GM12878 (cell line): Measurements from ENCODE around the gene FEZF2. TPM values are rescaled to one million over a fixed set of nuclear protein-coding genes. Genes with fewer than 3 reads are reported as not detected.

Experiments
- ATAC-seq: fragments of 200-7000 bp; cut with Tn5 transposase; 3 replicates; pipeline ENCODE4 v1.9.1; 2020; ENCODE audit warnings: mild to moderate bottlenecking, moderate library complexity
- BruUV-seq: library from RNA; stranded (reverse); fragments of 400-500 nt; replicated peaks from 2 replicates; lab custom pipeline; 2021; lab: Mats Ljungman, UMichigan
- CTCF ChIA-PET: fragments of 300-600 bp; sonication (Branson Sonifier 250); formaldehyde crosslinking; extraction: SDS; loops from one replicate; lab custom pipeline; 2021; ENCODE audit warnings: inconsistent platforms; lab: Yijun Ruan, JAX
- POLR2A ChIA-PET: fragments of 350-600 bp; formaldehyde crosslinking; extraction: SDS; loops from one replicate; lab custom pipeline; 2021; ENCODE audit warnings: inconsistent platforms; lab: Charles Lee
- RAD21 ChIA-PET: fragments of 300-600 bp; sonication (Branson Sonifier 250); formaldehyde crosslinking; loops from one replicate; lab custom pipeline; 2023; ENCODE audit warnings: antibody characterized with exemption; ENCODE audit not compliant: unreplicated experiment; lab: Charles Lee
- SMC1A ChIA-PET: fragments of 300-600 bp; sonication (Branson Sonifier 250); formaldehyde crosslinking; loops from one replicate; lab custom pipeline; 2023; ENCODE audit not compliant: unreplicated experiment, uncharacterized antibody; lab: Charles Lee
- DNase-seq: peaks from one replicate; pipeline ENCODE4 v3.0.0-alpha.2; 2011; ENCODE audit warnings: low read depth, low spot score
- FAIRE-seq: peaks from 3 replicates; lab custom pipeline; 2011; peaks lifted over from hg19 to GRCh38; lab: Jason Lieb, UNC
- H2AFZ ChIP-seq: 2 replicates; pipeline ENCODE4 v1.6.0; 2011; ENCODE audit warnings: low read depth, low read length, control low read depth; ENCODE audit not compliant: control insufficient read depth
- H3K27ac ChIP-seq: 2 replicates; pipeline ENCODE4 v1.5.1; 2011; ENCODE audit warnings: control low read depth; ENCODE audit not compliant: control insufficient read depth, insufficient read depth
- H3K27me3 ChIP-seq, 2 experiments: replicated peaks in 1 of 2; 2 replicates each; pipeline versions ENCODE4 v1.6.0 to v1.6.1; 2011; ENCODE audit warnings: low read length in 1 of 2; ENCODE audit not compliant: control insufficient read depth in 2 of 2, insufficient read depth in 2 of 2
- H3K36me3 ChIP-seq, 2 experiments: 2 replicates each; pipeline ENCODE4 v1.5.1; 2011; ENCODE audit warnings: low read length in 1 of 2; ENCODE audit not compliant: control insufficient read depth in 2 of 2, insufficient read depth in 2 of 2
- H3K4me1 ChIP-seq: 2 replicates; pipeline ENCODE4 v1.6.1; 2011; ENCODE audit warnings: mild to moderate bottlenecking, low read length, moderate library complexity, mixed read lengths; ENCODE audit not compliant: control insufficient read depth, insufficient read depth
- H3K4me2 ChIP-seq: 2 replicates; pipeline ENCODE4 v1.6.0; 2011; ENCODE audit warnings: control low read depth; ENCODE audit not compliant: control insufficient read depth, insufficient read depth
- H3K4me3 ChIP-seq: fragments of 200-600 bp; sonication (generic); 2 replicates; pipeline ENCODE4 v1.5.1; 2016
- H3K79me2 ChIP-seq: 2 replicates; pipeline ENCODE4 v1.6.0; 2011; ENCODE audit warnings: low read length; ENCODE audit not compliant: control insufficient read depth, insufficient read depth
- H3K9ac ChIP-seq: 2 replicates; pipeline ENCODE4 v1.8.0; 2011; ENCODE audit warnings: low read length, control low read depth, mixed read lengths; ENCODE audit not compliant: control insufficient read depth, insufficient read depth
- H3K9me3 ChIP-seq: replicated peaks from 3 replicates; pipeline ENCODE4 v1.5.1; 2011; ENCODE audit warnings: mild to moderate bottlenecking, low read length; ENCODE audit not compliant: control insufficient read depth, insufficient read depth
- H4K20me1 ChIP-seq: 2 replicates; pipeline ENCODE4 v1.6.0; 2011; ENCODE audit not compliant: control insufficient read depth, insufficient read depth
- BCL3 ChIP-seq: IDR thresholded peaks from 2 replicates; pipeline ENCODE4 v1.6.1; 2011; ENCODE audit warnings: borderline replicate concordance, low read depth, mild to moderate bottlenecking, moderate library complexity, low read length; ENCODE audit not compliant: insufficient read depth, poor library complexity, severe bottlenecking
- BRCA1 ChIP-seq: IDR thresholded peaks from 2 replicates; pipeline ENCODE4 v1.6.1; 2011; ENCODE audit warnings: low read depth, low read length, improper control_type of control experiment
- DPF2 ChIP-seq: fragments of 450-650 bp; IDR thresholded peaks from 2 replicates; pipeline ENCODE4 v1.6.1; 2017; ENCODE audit warnings: mild to moderate bottlenecking
- E2F8 ChIP-seq: fragments of 450-650 bp; IDR thresholded peaks from 2 replicates; pipeline ENCODE4 v1.6.1; 2018; ENCODE audit warnings: mild to moderate bottlenecking, low read depth, moderate library complexity; ENCODE audit not compliant: partially characterized antibody
- EP300 ChIP-seq, 2 experiments: fragments of 150-350 bp in 1 of 2; IDR thresholded peaks; 2 replicates each; pipeline ENCODE4 v1.6.1; 2011 to 2012; ENCODE audit warnings: low read depth in 2 of 2, low read length in 2 of 2, borderline replicate concordance in 1 of 2, improper control_type of control experiment in 1 of 2, inconsistent platforms in 1 of 2; ENCODE audit not compliant: control insufficient read depth in 1 of 2
- MEF2A ChIP-seq: IDR thresholded peaks from 2 replicates; pipeline ENCODE4 v1.6.1; 2011; ENCODE audit warnings: low read depth, mild to moderate bottlenecking, low read length, moderate library complexity; ENCODE audit not compliant: insufficient read depth
- NFIC ChIP-seq: IDR thresholded peaks from 2 replicates; pipeline ENCODE4 v1.6.1; 2012; ENCODE audit warnings: low read depth, mild to moderate bottlenecking, inconsistent platforms, low read length, moderate library complexity
- NRF1 ChIP-seq: conservative IDR thresholded peaks from 2 replicates; pipeline ENCODE4 v1.6.1; 2011; ENCODE audit warnings: mild to moderate bottlenecking, low read depth, low read length, improper control_type of control experiment
- PBX3 ChIP-seq: IDR thresholded peaks from 2 replicates; pipeline ENCODE4 v1.6.1; 2011; ENCODE audit warnings: mild to moderate bottlenecking, low read depth, low read length, moderate library complexity; ENCODE audit not compliant: insufficient replicate concordance
- POLR2AphosphoS5 ChIP-seq: IDR thresholded peaks from 2 replicates; pipeline ENCODE4 v1.6.1; 2011; ENCODE audit warnings: mild to moderate bottlenecking, low read length, inconsistent platforms
- SP1 ChIP-seq: IDR thresholded peaks from one replicate; pipeline ENCODE4 v1.6.1; 2011; ENCODE audit warnings: low read depth, low read length
- ZNF592 ChIP-seq: fragments of 450-650 bp; IDR thresholded peaks from 2 replicates; pipeline ENCODE4 v1.6.1; 2017; ENCODE audit warnings: mild to moderate bottlenecking, moderate library complexity
- ZSCAN29 ChIP-seq: fragments of 450-650 bp; IDR thresholded peaks from 2 replicates; pipeline ENCODE4 v1.6.1; 2017; ENCODE audit warnings: mild to moderate bottlenecking, moderate library complexity
- WGBS: methylation state at CpG from one replicate; pipeline ENCODE4 v1.1.6; 2016; ENCODE audit warnings: low lambda C conversion rate; ENCODE audit not compliant: insufficient replicate concordance, insufficient coverage; ENCODE audit errors: missing lambda C conversion rate; 5-methylcytosine and 5-hydroxymethylcytosine counted together
- in situ Hi-C: fragments of 300-500 bp; cut with MboI; formaldehyde crosslinking; loops from 9 replicates; pipeline ENCODE4 v1.14.3; 2018; ENCODE audit warnings: mixed read lengths
- intact Hi-C: fragments of 100-400 bp; cut with micrococcal nuclease; formaldehyde crosslinking; loops from one replicate; pipeline ENCODE4 v1.14.2; 2022; ENCODE audit not compliant: unreplicated experiment
- polyA plus RNA-seq, 11 experiments: library from polyadenylated mRNA; depleted of rRNA in 4 of 11; unstranded in 6 of 11; stranded (reverse) in 5 of 11; fragments of >200 nt; fragmentation: Nextera tagmentation in 4 of 11; fragmentation: Illumina TruSeq in 1 of 11; extraction: Ambion mirVana in 4 of 11; extraction: Trizol in 1 of 11; gene quantifications; 1 replicate in 1 of 11; 2 replicates in 10 of 11; pipeline versions ENCODE4 v1.2.1 to v1.2.3, GENCODE V29; 2011 to 2016; ENCODE audit warnings: inconsistent platforms in 2 of 11, missing spikeins in 2 of 11, low read depth in 1 of 11
- total RNA-seq, 4 experiments: library from RNA; depleted of rRNA in 3 of 4; stranded (reverse); fragments of >200 nt in 3 of 4; fragmentation: Illumina TruSeq in 1 of 4; extraction: Trizol in 1 of 4; gene quantifications; 2 replicates each; pipeline versions ENCODE4 v1.2.1 to v1.2.3, GENCODE V29; 2013 to 2021

FEZF2 gene
- total and polyA plus RNA-seq, 10 of the 15 experiments (the other 5 are each of a cell fraction or from before 2014, with no cell fraction given), result not detected

GRCh38 chr3:62373215-62373614 is at the start of gene FEZF2 (continued):
- no peak for TF ChIP-seq E2F8
- TF ChIP-seq POLR2AphosphoS5, result no peak
- TF ChIP-seq ZSCAN29, result no peak
- no peak for TF ChIP-seq DPF2
- TF ChIP-seq NFIC, result no peak
- TF ChIP-seq, all 136 proteins: peak for 0

- no peaks in the 10 kb centered on the region for H3K4me1 ChIP-seq
- no peak overlapping the region for H2AFZ ChIP-seq
- intact Hi-C loops, result no loop called here
- H4K20me1 ChIP-seq, result no peaks in the 10 kb centered on the region
- SMC1A ChIA-PET, result no interaction called here
- H3K36me3 ChIP-seq, result no peaks in the 10 kb centered on the region
- no peak overlapping the region for H3K27ac ChIP-seq
- H3K4me2 ChIP-seq, result no peak overlapping the region
- H3K9me3 ChIP-seq, result no peaks in the 10 kb centered on the region
- no peak overlapping the region for H3K4me3 ChIP-seq
- FAIRE-seq, result no peak
- CTCF ChIA-PET, result interaction anchor here (1.1 kb wide), 1 partner anchor 24 kb away, joined by 3 read pairs; no protein-coding TSS in a partner anchor
- RAD21 ChIA-PET, result no interaction called here
- H3K79me2 ChIP-seq, result no peaks in the 10 kb centered on the region
- DNase-seq, result no peak
- ATAC-seq, result no peak
- no peaks in the 10 kb centered on the region for H3K27me3 ChIP-seq
- no TSS peak for BruUV-seq
- POLR2A ChIA-PET, result no interaction called here
- no peak overlapping the region for H3K9ac ChIP-seq
- WGBS, result 68% methylated on average over 10 of the region's 10 CpGs
- in situ Hi-C loops, result no loop called here
- TF ChIP-seq ZNF592 (no peak), BRCA1 (no peak), PBX3 (no peak), MEF2A (no peak), EP300 (IDR thresholded peaks at IDR 0.05; ENCODE audit: borderline replicate concordance in 1 of 2, control insufficient read depth in 1 of 2, low read depth in 2 of 2, low read length in 2 of 2) (no peak), BCL3 (no peak), SP1 (no peak), NRF1 (no peak)
Observed at GRCh38 chr3:62421207-62421606, 47.9 kb upstream of the FEZF2 start.
